Activated T-helper 2 cell treated with anti-CD3 and anti-CD28 coated beads, Interferon-gamma antibody, Interleukin-2, Interleukin-4, amounts not matched to agents 10 μg/mL and 5 μg/mL and 100 μg/mL, durations not matched to agents 14 hours and 24 hours and 36 hours (primary cell): ENCODE data around the gene HK1. TPM values are rescaled to one million over a fixed set of nuclear protein-coding genes. Genes with fewer than 3 reads are reported as not detected.
"Not testable (repeated sequence)": the region's sequence is repeated elsewhere in the genome, so short reads cannot be mapped to it uniquely, and the experiment has no call there.

Source experiments
- DNase-seq: peaks from one replicate; pipeline ENCODE4 v3.0.0; 2021; ENCODE audit warnings: low spot score
- H3K27ac Mint-ChIP-seq: one replicate; pipeline ENCODE4 v1.8.0; 2021; ENCODE audit warnings: mixed read lengths
- H3K27me3 Mint-ChIP-seq: one replicate; pipeline ENCODE4 v1.8.0; 2021; ENCODE audit warnings: low read depth, mixed read lengths
- H3K36me3 Mint-ChIP-seq: one replicate; pipeline ENCODE4 v1.8.0; 2021; ENCODE audit warnings: low read depth, mixed read lengths
- H3K4me1 Mint-ChIP-seq: one replicate; pipeline ENCODE4 v1.8.0; 2021; ENCODE audit warnings: low read depth, mixed read lengths
- H3K4me3 Mint-ChIP-seq: one replicate; pipeline ENCODE4 v1.8.0; 2021; ENCODE audit warnings: low read depth, mild to moderate bottlenecking, moderate library complexity, mixed read lengths
- H3K9me3 Mint-ChIP-seq: one replicate; pipeline ENCODE4 v1.8.0; 2021; ENCODE audit warnings: mixed read lengths
- intact Hi-C: fragments of 100-400 bp; cut with micrococcal nuclease; formaldehyde crosslinking; loops from one replicate; pipeline ENCODE4 v1.15.1; 2023
- total RNA-seq: library from RNA; stranded (reverse); gene quantifications from 2 replicates; pipeline ENCODE4 v1.2.3, GENCODE V29; 2022

Gene HK1
- total RNA-seq, 1 donor from 2014 or later = 197 TPM

DNA sequence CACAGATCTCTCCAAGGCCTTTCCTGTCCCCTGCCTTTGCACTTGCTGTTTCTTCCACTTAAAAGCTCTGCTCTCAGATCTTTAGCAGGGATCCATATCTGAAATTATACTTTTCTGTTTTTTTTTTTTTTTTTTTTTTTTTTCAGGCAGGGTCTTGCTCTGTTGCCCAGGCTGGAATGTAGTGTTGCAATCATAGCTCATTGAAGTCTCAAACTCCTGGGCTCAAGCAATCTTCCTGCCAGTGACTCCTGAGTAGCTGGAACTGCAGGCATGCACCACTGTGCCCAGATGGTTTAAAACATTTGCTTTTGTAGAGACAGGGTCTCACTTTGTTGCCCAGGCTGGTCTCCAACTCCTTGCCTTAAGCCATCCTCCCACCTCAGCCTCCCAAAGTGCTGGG is 167.9 kb downstream of the HK1 start:
- H3K4me1 Mint-ChIP-seq = peaks cover 3% of the 10 kb centered on the region
- H3K36me3 Mint-ChIP-seq = no peaks in the 10 kb centered on the region
- H3K27me3 Mint-ChIP-seq = peaks cover 10% of the 10 kb centered on the region

DNA sequence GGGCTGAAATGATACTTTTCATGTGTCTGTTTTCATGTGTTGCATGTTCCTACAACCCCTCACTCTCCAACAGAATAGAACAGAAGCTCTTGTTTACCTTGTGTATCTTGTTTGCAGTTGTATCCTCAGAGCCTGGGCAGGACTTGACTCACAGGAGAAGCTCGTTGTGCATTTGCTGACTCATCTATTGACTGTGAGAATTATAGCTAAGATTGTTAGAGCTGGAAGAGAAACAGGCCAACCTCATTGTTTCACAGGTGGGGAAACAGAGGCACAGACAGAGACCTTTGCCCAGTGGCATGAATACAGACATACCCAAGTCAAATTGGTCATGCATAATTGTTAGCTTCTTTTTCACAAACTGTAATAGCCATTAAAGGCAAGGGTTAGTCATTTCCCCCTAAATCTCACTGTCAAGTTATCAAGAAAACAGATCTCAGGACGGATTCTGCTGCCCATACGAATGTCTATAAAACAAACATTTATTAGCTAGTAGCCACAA is 168.4 kb downstream of the HK1 start:
- intact Hi-C loops = no loop called here
- no peaks in the 10 kb centered on the region for H3K9me3 Mint-ChIP-seq
- H3K36me3 Mint-ChIP-seq = no peaks in the 10 kb centered on the region
- H3K27me3 Mint-ChIP-seq = peaks cover 10% of the 10 kb centered on the region
- H3K4me1 Mint-ChIP-seq = peaks cover 3% of the 10 kb centered on the region
- no peak overlapping the region for H3K4me3 Mint-ChIP-seq
- H3K27ac Mint-ChIP-seq = no peak overlapping the region
- DNase-seq = no peak

More for the DNA sequence above, 167.9 kb downstream of the HK1 start:
- H3K27ac Mint-ChIP-seq = no peak overlapping the region
- DNase-seq = no peak
- intact Hi-C loops = no loop called here
- H3K9me3 Mint-ChIP-seq = no peaks in the 10 kb centered on the region
- H3K4me3 Mint-ChIP-seq = no peak overlapping the region

DNA sequence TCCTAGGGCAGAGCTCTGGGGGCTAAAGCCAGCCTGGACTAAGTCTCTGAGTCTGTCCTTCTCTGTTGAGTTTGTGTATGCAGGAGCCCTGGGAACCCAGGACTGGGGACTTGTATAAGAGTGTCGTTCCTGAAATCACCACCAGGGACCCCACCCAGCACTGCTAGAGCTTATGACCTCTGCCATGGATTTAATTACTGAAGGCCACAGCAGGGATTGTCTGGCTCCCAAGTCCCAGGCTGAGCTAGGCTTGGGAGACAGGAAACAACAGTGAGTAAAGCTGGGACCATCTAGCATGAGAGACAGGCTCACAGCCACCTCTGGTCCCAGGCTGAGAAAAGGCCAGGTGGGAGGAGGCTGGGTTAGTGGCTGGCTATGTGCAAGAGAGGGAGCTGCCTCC is 171.5 kb downstream of the HK1 start:
- Mint-ChIP-seq H3K27ac (no peak overlapping the region), H3K9me3 (no peaks in the 10 kb centered on the region), H3K4me3 (no peak overlapping the region), H3K4me1 (peaks cover 3% of the 10 kb centered on the region), H3K27me3 (peaks cover 12% of the 10 kb centered on the region), H3K36me3 (no peaks in the 10 kb centered on the region)
- intact Hi-C loops = no loop called here
- DNase-seq = peak; percentile 20

DNA sequence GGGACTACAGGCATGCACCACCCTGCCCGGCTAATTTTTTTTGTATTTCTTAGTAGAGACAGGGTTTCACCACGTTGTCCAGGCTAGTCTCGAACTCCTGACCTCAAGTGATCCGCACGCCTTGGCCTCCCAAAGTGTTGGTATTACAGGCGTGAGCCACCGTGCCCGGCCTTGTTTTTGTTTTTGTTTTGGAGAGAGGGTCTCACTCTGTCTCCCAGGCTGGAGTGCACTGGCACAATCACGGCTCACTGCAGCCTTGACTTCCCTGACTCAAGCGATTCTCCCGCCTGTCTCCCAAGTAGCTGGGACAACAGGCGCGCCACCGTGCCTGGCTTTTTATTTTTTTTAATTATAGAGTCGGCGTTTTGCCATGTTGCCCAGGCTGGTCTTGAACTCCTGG is 172.1 kb downstream of the HK1 start:
- H3K4me3 Mint-ChIP-seq, H3K27ac Mint-ChIP-seq, H3K4me1 Mint-ChIP-seq, H3K36me3 Mint-ChIP-seq, H3K9me3 Mint-ChIP-seq, intact Hi-C loops, DNase-seq: not testable (repeated sequence)
- H3K27me3 Mint-ChIP-seq = peaks cover 12% of the 10 kb centered on the region

DNA sequence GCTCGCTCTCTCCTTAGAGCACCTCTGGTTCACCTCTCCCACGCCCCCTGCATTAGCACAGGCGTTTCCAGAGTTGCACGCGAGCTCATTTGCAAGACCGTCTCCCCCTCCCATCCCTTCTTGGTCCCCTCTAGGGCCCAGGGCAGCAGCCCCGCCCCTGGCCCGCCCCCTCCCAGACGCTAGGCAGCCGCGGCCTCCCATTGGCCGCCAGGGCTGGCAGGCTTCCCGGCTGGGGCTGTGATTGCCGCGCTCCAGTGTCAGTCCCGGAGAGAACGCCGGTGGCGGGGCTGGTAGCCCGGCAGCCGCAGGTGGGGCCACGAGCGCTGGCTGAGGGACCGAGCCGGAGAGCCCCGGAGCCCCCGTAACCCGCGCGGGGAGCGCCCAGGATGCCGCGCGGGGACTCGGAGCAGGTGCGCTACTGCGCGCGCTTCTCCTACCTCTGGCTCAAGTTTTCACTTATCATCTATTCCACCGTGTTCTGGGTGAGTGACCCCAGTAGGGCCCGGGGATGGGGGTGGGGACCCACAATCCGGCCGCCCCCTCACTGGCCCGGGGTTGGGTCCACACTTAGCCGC is 173.0 kb downstream of the HK1 start, which contains the start of gene TSPAN15:
TSPAN15 (plus strand) TSS at position 257 of the 575 bp plus-strand sequence; CDS start at position 387, 130 bp downstream.
- H3K4me1 Mint-ChIP-seq = peaks cover 3% of the 10 kb centered on the region
- H3K36me3 Mint-ChIP-seq = no peaks in the 10 kb centered on the region
- H3K27ac Mint-ChIP-seq = no peak within 1 kb of the TSS
- peaks cover 12% of the 10 kb centered on the region for H3K27me3 Mint-ChIP-seq
- peak; percentile 73 for DNase-seq
- intact Hi-C loops = no loop called here
- peak within 1 kb of the TSS; percentile 86 for H3K4me3 Mint-ChIP-seq
- no peaks in the 10 kb centered on the region for H3K9me3 Mint-ChIP-seq

Other genes starting within 250 kb of the HK1 start
- 1,340 and 1,350 TPM in 2 replicates for gene SRGN, start 190.4 kb upstream of the HK1 start, total RNA-seq
- gene VPS26A, start 154.3 kb upstream of the HK1 start, total RNA-seq = 28.4 and 31.1 TPM in 2 replicates
- gene SUPV3L1, start 98.3 kb upstream of the HK1 start, total RNA-seq = 52.8 and 53.1 TPM in 2 replicates
- gene HKDC1, start 58.2 kb upstream of the HK1 start, total RNA-seq = 0.09 and 0.11 TPM in 2 replicates
- gene TACR2, start 138.4 kb downstream of the HK1 start, total RNA-seq = not detected in 2 replicates
- 0.55 and 0.85 TPM in 2 replicates for gene TSPAN15, start 173.0 kb downstream of the HK1 start, total RNA-seq